NCI-H1417 treated with DMSO at 0.1 percent for 48 hours (cell line): ENCODE data around the gene INPP5K.

ENCODE experiments used
- DNase-seq: peaks from one replicate; lab custom pipeline; 2025; lab: John Stamatoyannopoulos, UW

INPP5K gene

DNA sequence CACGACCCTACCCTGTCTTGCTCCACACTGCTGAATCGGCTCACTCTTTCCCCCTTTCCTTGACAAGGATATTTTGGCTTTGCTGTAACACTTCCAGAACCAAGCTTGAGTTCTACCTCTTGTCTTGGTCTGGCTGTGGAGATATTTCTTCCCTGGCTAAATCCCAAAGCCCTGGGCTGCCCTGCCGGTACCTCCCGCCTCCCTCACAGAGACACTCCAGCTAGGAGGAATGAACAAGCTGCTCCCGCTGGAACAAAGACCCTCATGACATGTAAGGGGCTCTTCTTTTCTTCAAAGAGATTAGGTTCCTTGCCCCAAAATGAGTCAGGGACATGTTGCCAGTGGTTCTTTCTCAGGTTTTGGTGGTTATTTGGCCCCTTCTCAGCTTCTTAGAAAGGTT lies 10.8 kb downstream of the INPP5K start:
- DNase-seq, result no peak

DNA sequence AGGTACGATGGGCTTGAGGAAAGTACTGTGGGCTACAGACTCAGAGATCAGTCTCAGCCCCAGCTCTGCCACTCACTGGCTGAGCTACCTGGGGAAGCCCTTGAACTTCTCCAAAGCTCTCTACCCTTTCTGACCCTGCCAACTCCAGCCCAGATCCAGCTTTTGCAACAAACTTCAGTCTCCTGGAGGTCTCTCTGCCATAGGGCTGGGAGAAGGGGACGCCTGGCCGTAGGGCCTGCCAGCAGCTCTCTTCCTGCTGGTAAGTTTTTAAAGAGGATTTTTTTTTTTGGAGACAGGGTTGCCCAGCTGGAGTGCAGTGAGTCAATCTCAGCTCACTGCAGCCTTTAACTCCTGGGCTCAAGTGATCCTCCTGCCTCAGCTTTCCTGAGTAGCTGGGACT lies 11.5 kb downstream of the INPP5K start:
- no peak for DNase-seq

DNA sequence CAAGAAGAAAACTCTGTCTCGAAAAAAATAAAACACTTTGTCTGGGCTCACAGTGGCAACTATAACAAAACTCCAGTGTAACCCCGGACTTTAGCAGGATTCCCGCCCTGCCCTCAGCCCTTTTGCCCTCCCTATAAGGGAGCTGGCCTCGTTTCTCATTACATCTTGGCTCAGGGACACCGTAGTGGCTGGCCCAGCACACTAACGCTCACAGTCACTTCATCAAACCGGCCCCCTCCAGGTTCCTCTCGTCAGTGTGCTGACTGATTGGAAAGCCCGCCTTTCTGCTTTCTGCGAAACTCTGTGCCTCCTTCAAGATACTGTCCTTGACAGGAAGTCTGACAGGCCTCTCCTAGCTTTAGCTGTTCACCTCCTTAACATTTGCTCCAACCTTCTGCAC lies 12.7 kb downstream of the INPP5K start:
- no peak for DNase-seq

DNA sequence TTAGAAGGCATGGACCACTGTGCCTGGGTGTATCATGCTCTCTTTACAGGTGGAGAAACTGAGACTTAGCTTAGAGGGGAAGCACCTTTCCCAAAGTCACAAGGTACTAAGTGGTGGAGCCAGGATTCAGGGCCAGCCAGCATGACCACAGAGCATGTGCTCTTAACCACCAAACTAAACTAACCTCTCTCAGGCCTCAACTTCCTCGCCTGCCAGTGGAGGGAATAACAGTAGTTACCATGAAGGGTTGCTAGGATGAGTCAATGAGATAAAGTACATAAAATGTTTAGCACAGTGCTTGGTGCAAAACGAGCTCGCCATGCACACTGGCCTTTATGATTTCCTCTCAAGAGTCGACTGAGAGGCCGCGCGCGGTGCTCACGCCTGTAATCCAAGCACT lies 17.5 kb downstream of the INPP5K start:
- no peak for DNase-seq

DNA sequence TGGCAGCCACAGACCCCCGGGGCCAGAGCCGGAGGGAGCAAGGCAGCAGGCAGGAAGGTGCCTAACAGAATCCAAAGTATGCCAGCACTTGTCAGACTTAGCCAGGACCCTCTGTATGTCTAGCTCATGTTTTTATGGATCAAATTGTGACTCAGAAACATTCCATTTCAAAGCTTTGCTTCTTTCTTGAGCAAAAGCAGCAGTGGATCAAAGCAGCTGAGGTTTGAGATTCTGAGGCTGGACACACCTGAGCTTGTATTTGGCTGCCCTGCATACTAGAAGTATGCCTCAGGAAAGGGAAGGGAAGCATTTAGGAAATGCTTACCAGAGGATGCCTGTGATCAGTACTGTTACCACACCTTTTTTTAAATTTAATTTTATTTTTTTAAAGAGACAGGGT lies 18.2 kb downstream of the INPP5K start:
- no peak for DNase-seq

DNA sequence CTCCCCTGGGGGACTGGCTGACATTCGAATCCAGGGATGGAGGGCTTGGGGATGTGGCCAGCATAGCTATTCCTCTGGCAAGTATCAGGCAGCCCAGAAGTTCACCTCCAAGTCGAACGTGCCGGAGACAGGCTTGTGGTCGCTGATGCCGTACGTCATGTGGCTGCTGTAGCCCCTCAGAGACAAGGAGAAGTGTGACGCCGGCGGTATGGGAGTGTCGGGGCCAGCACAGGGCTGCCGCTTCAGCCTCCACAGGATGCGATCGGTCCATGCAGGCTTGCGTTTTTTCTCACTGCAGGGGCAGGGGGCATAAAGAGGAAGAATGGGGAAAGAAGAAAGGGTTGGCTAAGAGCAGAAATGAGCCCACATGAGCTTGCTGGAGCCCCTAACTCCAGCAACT lies 18.6 kb downstream of the INPP5K start:
- DNase-seq, result no peak

DNA sequence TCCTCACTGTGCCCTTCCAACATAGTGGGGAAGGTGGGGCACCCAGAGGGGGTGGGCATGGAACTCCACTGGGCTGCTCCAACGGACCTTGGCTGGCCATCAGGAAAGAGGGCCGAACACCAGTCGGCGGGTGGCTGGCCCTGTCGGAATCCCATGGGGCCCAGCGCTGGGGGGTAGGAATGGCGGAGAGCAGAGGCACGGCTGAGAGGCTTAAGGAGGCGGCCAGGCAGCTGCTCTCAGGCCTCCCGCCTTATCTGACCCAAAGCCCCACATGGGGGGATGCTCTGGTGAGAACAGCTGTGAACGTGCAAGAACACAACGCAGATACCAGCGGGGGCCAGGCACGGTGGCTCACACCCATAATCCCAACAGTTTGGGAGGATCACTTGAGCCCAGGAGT lies 19.5 kb downstream of the INPP5K start:
- no peak for DNase-seq

DNA sequence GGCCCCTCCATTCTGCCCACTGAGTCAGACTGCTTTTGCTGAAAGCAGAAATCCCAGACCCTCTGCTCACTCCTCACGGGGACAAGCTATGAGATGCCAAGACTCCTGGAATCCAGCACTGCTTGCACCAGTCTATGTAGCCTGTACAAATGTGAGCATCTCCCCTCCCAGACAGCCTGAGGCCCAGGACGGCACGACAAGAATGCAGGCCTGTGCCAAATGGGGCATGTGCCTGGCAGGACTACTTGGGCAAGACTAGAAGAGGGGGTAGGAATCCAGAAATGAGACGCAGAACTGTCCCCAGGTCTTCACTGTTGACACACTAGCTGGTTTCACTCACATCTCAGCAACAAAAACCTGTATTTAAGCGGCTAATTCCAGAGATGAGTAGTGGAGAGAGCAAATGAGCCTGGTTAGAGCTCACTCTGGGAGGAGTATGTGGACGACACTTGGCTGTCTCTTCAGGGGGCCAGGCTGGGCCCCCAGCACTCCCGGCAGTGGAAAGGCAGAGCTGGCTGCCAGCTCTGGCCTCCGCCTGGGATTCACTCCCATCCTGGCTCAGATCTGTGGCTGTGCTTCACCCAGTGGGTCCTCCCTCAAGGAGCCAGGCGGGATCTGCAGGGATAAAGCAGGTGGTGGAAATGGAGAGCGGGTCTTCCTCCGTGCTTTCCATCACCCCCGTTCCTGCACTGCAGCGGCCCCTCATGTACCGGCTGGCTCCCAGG lies 21.0 kb downstream of the INPP5K start:
- no peak for DNase-seq

DNA sequence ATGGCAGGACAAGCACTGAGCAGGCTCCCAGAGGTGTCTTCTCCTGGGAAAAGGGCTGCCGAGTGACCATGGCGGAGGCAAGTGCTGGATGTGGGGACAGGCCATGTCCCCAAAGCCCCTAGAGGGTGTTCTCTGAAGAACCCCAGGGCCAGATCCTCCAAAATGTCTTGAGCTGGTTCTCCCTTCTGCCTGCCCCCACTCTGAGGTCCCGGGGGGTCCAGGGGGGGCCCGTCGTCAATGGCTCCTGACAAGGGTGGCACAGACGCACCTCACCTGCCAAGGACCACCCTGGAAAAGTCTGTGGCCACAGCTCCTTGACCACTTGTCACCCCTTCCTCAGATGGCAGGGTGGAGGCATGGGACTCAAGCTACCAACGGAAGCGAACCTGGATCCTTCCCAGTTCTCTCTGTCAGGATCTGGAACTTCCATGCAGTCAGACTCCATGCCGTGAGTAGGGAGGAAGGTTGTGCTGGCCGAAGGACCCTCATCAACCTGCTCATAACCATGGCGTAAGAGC lies 21.6 kb downstream of the INPP5K start:
- DNase-seq, result no peak

DNA sequence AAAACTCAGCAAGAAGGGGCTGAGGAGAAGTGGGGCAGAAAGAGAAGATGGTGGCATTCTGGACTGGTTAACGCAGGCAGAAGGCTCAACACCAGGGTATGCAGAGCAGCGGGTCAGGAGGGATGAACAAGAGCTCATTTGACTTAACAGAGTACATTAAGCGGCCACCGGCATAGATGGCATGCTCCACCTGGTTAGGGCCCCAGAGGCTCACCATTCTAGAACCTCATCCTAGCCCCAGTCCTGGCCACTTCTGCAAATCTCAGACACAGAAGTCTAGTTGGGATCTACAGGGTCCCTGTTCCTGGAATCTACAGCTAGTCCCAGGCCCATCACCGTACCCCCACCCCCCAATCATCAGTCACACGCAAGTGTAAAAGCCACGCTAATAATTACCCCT lies 22.2 kb downstream of the INPP5K start:
- DNase-seq, result no peak

DNA sequence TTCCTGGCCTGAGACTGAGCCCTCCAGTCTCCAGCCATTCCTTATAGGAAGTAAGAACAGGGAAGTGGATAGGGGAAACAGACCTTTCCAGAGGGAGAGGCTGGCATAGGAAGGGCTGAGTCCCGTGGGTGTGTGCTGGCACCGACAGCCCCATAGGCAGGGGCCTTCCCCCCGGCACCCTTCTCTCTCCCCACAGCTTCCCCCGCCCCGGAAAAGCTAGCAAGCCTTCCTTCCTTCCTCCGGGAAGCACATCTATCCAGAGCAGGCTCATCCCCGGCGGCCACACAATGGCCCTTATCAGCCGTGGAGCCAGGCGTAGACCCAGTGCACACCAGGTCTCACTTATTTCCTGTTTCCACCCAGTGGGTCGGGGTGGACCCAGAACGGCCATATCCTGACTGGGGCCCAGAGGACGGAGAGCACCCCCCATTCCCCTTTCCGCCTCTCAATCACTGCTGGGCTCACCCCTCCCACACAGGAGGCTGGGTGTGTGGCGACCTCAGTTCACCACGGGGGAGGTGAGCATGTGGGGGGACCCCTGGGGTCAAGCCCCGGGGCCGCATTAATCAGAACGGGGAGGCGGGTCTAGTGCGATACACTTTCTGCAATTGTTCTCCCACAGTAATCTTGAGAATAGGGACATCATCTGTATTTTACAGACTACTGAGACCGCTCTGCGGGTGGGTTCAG lies 23.0 kb downstream of the INPP5K start:
- no peak for DNase-seq

DNA sequence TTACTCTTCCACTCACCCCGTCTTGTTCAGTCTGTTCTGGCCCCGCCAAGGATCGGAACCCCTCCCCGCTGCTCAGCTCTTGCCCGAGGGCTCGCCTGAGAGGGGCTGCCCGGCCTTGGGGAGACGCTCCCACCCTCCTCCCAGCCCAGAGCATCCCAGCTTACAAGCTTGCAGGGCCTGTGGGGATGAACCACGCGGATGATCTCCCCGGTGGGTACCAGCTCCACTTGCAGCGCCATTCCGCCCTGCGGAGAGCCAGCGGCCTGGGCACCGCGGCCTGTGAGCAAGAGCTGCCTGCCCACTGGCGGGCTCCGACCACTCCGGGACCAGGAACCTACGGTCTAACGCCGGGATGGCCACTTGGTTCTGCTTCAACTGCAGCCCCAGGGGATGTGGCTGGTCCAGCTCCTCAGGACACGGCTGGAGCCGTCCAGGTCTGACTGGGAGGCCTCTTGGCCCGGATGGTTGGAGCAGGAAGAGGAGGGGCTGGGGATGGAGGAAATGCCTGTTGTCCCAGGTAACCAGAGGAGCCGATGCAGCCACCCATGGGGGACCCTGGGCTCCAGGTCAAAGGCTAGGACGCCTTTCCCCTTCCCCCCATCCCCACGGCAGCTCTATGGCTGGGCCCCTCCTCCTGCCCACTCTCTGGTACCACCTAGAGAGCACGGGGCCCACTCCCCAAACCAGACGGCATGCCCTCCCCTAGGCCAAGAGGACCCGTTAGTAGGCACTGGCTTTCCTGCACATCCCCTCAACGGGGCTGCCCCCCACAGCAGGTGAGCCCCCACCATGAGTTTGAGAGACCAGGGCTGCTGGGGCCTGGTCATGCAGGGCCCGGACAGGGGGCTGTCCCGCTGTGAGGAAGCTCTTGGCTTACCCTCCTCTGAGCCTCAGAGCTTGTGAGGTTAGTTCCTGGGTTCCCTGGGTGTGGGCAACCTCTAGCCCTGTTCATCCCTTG lies 23.9 kb downstream of the INPP5K start, which contains the start of gene MYO1C:
Gene MYO1C, minus strand, starts transcription at position 438 of the 958 bp plus-strand sequence. Its CDS starts 199 bp downstream, at position 239.
- no peak for DNase-seq

DNA sequence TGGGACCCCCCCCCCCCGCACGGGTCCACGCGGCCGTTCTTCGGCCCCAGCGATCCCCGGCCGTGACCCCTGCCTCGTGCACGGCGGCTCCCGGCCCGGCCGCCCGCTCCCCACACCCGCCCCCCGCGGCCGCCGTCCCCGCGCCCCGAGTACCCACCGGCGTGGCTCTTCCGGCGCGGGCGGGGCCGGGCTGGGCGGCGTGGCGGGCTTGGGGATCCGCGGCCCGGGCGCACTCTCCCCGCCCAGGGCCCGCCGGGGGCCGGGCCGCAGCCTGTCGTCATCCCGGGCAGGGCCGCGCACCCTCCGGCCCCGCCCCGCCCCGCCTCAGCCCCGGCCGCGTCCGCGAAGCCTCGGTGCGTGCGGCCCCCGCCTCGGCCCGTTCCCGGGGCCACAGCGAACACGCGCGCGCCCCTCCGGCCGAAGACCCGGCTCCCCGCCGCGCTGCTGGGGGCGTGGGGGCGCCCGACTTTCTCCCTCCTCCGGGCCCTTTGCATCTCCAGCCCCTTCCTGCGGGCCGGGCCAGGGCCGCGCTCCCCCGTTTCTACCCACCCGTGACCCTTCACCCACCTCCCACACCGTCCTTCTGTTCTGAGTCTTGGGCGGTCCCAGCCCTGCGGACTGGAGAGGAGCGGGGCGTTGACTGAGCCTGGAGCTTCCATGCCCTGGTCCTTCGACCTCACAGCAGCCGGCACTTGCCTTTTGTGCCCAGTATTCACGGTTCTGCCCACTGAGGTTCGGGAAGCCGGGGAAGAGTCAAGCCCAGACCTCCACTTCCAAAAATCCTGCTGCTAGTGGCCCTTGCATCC lies 24.8 kb downstream of the INPP5K start:
- no peak for DNase-seq

DNA sequence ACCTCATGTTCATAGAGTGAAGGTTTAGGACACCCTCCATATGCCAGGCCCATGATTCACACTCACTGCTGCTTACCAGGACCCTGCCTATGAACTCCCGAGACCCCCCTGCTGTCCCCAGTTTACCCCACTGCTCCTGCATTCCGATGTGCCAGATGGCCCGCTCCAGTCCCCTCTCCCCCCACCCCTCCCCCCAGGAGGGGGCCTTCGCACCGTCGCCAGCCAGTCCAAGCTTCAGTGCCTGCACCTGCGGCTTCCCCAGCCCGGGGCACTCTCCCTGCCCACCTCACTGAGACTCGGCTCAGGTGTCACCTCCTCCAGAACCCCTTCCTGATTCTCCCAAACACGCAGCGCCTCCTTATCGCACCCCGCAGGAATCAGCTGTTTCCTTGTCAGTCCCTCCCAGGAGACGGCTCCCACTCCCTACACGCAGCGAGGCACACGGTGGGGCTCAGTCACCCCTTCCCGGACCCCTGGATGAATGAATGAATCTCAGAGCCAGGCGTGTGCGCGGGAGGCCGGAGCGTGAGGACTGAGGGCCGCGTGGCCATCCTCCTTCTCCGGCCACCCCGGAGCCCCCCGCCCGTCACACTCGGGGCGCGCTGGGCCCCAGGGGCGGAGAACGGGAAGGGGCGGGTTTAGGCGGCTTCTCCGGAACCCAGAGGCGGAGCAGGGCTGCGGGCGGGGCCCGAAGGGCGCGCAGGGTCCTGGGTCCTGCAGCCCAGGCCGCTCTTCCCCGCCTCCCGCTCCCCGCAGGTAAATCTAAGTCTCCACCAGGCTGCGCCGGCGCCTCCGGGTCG lies 25.6 kb downstream of the INPP5K start:
- no peak for DNase-seq

DNA sequence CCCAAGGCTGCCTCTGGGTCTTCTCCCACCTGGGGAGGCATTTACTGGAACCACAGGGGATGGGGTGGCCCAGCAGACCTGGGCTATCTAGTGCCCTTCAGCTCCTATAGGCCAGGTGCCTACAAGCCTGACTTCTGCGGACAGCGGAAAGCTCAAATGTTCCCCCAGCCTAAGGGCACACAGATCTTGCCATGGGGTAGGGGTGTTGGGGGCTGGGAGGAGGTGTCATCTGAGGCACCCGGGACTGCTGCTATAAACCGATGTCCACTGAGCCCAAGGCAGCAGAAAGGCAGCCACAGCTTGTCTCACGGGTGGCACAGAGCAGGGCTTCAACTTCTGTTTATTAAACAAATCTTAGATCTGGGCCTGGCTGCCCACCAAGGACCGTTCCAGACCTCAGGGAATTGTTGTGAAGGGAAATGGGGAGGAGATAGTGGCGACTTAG lies 27.6 kb downstream of the INPP5K start:
- DNase-seq, result no peak

DNA sequence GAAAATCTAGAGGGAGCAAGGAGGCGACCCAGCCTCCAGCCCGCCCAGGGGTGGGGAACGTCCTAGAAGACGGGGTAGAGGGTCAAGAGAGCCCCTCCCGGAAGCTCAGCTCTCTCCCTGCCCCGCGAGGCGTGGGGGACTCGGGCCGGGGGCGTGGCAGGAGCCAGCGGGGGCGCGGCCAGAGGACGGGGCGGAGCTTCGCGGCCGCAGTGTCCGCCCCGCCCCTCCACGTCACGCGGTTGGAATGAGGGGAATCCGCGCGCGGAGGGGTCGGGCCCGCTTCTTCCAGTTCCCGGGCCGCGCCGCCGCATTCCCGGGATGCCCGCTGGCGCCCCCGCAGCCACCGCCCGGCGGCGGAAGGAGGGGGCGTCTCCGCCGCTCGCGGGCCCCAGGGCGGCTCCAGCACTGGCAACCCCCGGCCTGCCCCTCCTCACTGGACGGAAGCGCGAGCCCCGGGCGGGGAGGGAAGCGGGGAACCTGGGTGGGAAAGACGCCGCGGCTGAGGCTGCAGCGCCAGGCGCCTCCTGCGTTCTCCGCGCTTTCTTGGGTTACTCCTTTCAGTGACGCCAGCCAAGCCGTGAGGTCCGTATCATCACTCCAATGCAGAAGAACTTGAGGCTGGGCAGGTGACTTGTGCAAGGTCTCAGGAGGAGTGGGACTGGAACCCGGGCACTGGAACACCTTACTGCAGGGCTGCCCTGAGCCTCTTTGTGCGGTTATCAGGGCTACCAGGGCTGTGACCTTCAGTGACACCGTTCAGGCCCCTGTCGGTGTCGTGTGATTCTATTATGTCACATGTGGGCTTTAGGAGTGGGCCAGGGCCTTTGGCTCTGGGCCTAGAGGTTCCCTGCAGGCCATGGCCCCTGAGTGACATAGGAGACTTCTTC lies 28.2 kb downstream of the INPP5K start:
- no peak for DNase-seq

DNA sequence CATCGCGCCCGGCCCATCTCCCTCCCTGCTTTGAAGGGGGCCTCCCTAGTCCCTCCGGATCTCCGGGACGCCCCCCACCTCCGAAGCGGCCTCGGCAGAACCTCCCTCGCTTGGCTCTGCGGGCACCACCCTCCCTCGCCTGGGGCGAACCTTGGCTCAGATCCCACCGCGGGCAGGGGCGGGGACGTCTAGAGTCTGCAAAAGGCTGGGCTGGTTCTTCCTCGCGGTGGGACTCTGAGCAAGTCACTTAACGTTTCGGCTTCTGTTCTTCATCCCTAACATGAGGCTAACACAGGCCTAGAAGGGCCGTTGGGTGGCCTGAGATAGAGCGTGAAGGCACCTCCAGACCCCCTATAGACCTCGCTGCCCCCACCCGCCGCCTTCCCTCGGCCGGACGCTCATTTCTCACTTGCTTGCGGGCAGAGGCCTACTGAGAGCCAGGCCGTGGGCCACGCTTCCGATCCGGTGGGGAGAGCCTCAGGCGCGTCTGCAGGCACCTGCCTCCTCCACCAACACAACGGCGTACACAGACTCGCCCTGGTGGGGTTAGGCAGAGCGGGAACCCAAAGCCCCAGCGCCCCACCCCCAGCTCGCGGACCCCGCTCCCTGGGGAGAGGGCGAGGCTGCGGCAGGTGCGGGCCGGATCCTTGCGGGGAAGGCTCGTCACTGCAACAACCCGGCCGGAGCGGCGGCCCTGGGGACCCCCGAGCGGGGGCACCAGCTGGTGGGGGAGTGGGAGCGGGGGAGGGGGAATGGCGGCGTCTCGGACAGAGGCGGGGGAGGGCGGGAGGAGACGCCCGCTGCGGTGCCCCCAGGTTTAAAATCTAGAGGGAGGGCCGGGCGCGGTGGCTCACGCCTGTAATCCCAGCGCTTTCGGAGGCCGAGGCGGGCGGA lies 29.4 kb downstream of the INPP5K start:
- no peak for DNase-seq
